CD4-positive, alpha-beta T cell (primary cell): ENCODE data around the gene GALNT7. TPM values are rescaled to one million over a fixed set of nuclear protein-coding genes. Genes with fewer than 3 reads are reported as not detected.

Source experiments
- ATAC-seq: fragments of 200-7000 bp; cut with Tn5 transposase; one replicate; pipeline ENCODE4 v1.10.0; 2022; ENCODE audit warnings: mild to moderate bottlenecking; ENCODE audit not compliant: poor library complexity
- CTCF ChIA-PET: fragments of 350-600 bp; sonication (Branson Sonifier 250); formaldehyde crosslinking; loops from one replicate; lab custom pipeline; 2021; ENCODE audit warnings: antibody characterized with exemption, inconsistent platforms; lab: Charles Lee
- POLR2A ChIA-PET: fragments of 350-600 bp; sonication (Branson Sonifier 250); formaldehyde crosslinking; loops from one replicate; lab custom pipeline; 2021; ENCODE audit warnings: antibody characterized with exemption, inconsistent platforms; lab: Charles Lee
- DNase-seq, 14 experiments: peaks; one replicate each; pipeline ENCODE4 v3.0.0-alpha.2; 2013 to 2020; ENCODE audit warnings: mixed read lengths in 2 of 14
- H3K27ac ChIP-seq, 2 donors: one replicate each; pipeline versions ENCODE4 v1.5.1 to v1.7.0; 2013; ENCODE audit warnings: low read length in 2 of 2, low read depth in 1 of 2, mild to moderate bottlenecking in 1 of 2
- H3K27me3 ChIP-seq, 2 experiments: 1 replicate in 1 of 2; 2 replicates in 1 of 2; pipeline versions ENCODE4 v1.6.1 to v1.7.0; 2013; ENCODE audit warnings: low read length in 2 of 2, control low read depth in 1 of 2, mild to moderate bottlenecking in 1 of 2, moderate library complexity in 1 of 2; ENCODE audit not compliant: insufficient read depth in 2 of 2, control insufficient read depth in 1 of 2
- H3K36me3 ChIP-seq: one replicate; pipeline ENCODE4 v1.6.1; 2013; ENCODE audit warnings: low read length, control low read depth; ENCODE audit not compliant: insufficient read depth
- H3K4me1 ChIP-seq: one replicate; pipeline ENCODE4 v1.6.1; 2013; ENCODE audit warnings: low read length, control low read depth; ENCODE audit not compliant: insufficient read depth
- H3K4me3 ChIP-seq: one replicate; pipeline ENCODE4 v1.5.1; 2013; ENCODE audit warnings: mild to moderate bottlenecking, low read length, moderate library complexity
- H3K9me3 ChIP-seq, 2 experiments: 1 replicate in 1 of 2; 2 replicates in 1 of 2; pipeline versions ENCODE4 v1.6.1 to v1.7.0; 2013; ENCODE audit warnings: low read length in 2 of 2, mild to moderate bottlenecking in 2 of 2, control low read depth in 1 of 2, moderate library complexity in 1 of 2; ENCODE audit not compliant: control insufficient read depth in 1 of 2, insufficient read depth in 1 of 2
- H3K27ac Mint-ChIP-seq: one replicate; pipeline ENCODE4 v1.8.0; 2020; ENCODE audit warnings: mixed read lengths
- H3K27me3 Mint-ChIP-seq: one replicate; pipeline ENCODE4 v1.8.0; 2021; ENCODE audit warnings: mixed read lengths
- H3K36me3 Mint-ChIP-seq: one replicate; pipeline ENCODE4 v1.8.0; 2021; ENCODE audit warnings: low read depth, mixed read lengths
- H3K4me1 Mint-ChIP-seq: one replicate; pipeline ENCODE4 v1.8.0; 2021; ENCODE audit warnings: low read depth, mixed read lengths
- H3K4me3 Mint-ChIP-seq: one replicate; pipeline ENCODE4 v1.8.0; 2020; ENCODE audit warnings: mild to moderate bottlenecking, mixed read lengths
- H3K9me3 Mint-ChIP-seq: one replicate; pipeline ENCODE4 v1.8.0; 2020; ENCODE audit warnings: mixed read lengths
- CTCF ChIP-seq: fragments of 200-600 bp; IDR thresholded peaks from one replicate; pipeline ENCODE4 v1.8.0; 2022; ENCODE audit warnings: antibody characterized with exemption, mild to moderate bottlenecking
- intact Hi-C, 2 experiments: fragments of 100-400 bp; cut with DNase I in 1 of 2; cut with micrococcal nuclease in 1 of 2; formaldehyde crosslinking; loops; one replicate each; pipeline versions ENCODE4 v1.15.1 to v1.9.0; 2023 to 2025; cut with DNase I, micrococcal nuclease
- total RNA-seq, 174 experiments: library from RNA in 2 of 174; stranded (reverse) in 2 of 174; gene quantifications; one replicate each; pipeline ENCODE4 v1.2.3 and lab custom pipeline; 2021 to 2026

Gene GALNT7
- total RNA-seq, 2 experiments from 2014 or later, result 4.6 to 4.8 TPM

- no peak overlapping the region for H3K27ac Mint-ChIP-seq
- ChIA-PET POLR2A (interaction anchor here (0.6 kb wide), 1 partner anchor 17 kb away, joined by 3 read pairs; no protein-coding TSS in a partner anchor), CTCF (interaction anchor here (0.8 to 1.1 kb wide), 2 partner anchors 11 to 14 kb away, joined by 3 read pairs; no protein-coding TSS in a partner anchor)
- H3K9me3 Mint-ChIP-seq, result no peaks in the 10 kb centered on the region
- TF ChIP-seq CTCF, result no peak
- ATAC-seq, result no peak
- no peak overlapping the region for H3K4me3 Mint-ChIP-seq
- H3K4me3 ChIP-seq, result no peak overlapping the region
- peaks cover 5% of the 10 kb centered on the region for H3K36me3 ChIP-seq
- intact Hi-C loops, result no loop called here
- H3K27me3 ChIP-seq, result no peaks in the 10 kb centered on the region
- peaks cover 10% of the 10 kb centered on the region for H3K36me3 Mint-ChIP-seq
- no peak for DNase-seq
- no peaks in the 10 kb centered on the region for H3K9me3 ChIP-seq
- no peaks in the 10 kb centered on the region for H3K4me1 ChIP-seq
- no peaks in the 10 kb centered on the region for H3K27me3 Mint-ChIP-seq
- peaks cover 15% of the 10 kb centered on the region for H3K4me1 Mint-ChIP-seq
- H3K27ac ChIP-seq, result no peak overlapping the region
Observed at GRCh38 chr4:173253561-173253960, 85.0 kb downstream of the GALNT7 start.

GRCh38 chr4:173254646-173255045 is 86.0 kb downstream of the GALNT7 start:
- no peak overlapping the region for H3K27ac ChIP-seq
- no peaks in the 10 kb centered on the region for H3K27me3 ChIP-seq
- CTCF ChIA-PET, result interaction anchor here (0.8 to 1.1 kb wide), 2 partner anchors 10 to 15 kb away, joined by 3 read pairs; no protein-coding TSS in a partner anchor
- peaks cover 5% of the 10 kb centered on the region for H3K36me3 ChIP-seq
- H3K4me1 ChIP-seq, result no peaks in the 10 kb centered on the region
- POLR2A ChIA-PET, result no interaction called here
- DNase-seq, result no peak
- Mint-ChIP-seq H3K9me3 (no peaks in the 10 kb centered on the region), H3K36me3 (peaks cover 5% of the 10 kb centered on the region), H3K4me3 (no peak overlapping the region), H3K27ac (no peak overlapping the region), H3K4me1 (peaks cover 15% of the 10 kb centered on the region), H3K27me3 (no peaks in the 10 kb centered on the region)
- ATAC-seq, result no peak
- H3K9me3 ChIP-seq, result no peaks in the 10 kb centered on the region
- intact Hi-C loops, result no loop called here
- no peak for TF ChIP-seq CTCF
- H3K4me3 ChIP-seq, result no peak overlapping the region

- no peaks in the 10 kb centered on the region for H3K27me3 ChIP-seq
- Mint-ChIP-seq H3K27me3 (no peaks in the 10 kb centered on the region), H3K4me1 (peaks cover 15% of the 10 kb centered on the region), H3K9me3 (no peaks in the 10 kb centered on the region), H3K36me3 (no peaks in the 10 kb centered on the region), H3K4me3 (no peak overlapping the region), H3K27ac (no peak overlapping the region)
- ATAC-seq (no peak), DNase-seq (no peak)
- ChIA-PET POLR2A (interaction anchor here (1.8 kb wide), 1 partner anchor 243 kb away, joined by 11 read pairs; no protein-coding TSS in a partner anchor), CTCF (interaction anchor here (1.4 to 2.2 kb wide), 4 partner anchors 45 to 244 kb away, joined by 3 to 31 read pairs (median 4); no protein-coding TSS in a partner anchor)
- intact Hi-C loops, result loop anchor here (1.0 kb wide), 2 partner anchors 232 to 244 kb away; no protein-coding TSS in a partner anchor
- H3K4me1 ChIP-seq, result no peaks in the 10 kb centered on the region
- no peak for TF ChIP-seq CTCF
- no peak overlapping the region for H3K4me3 ChIP-seq
- H3K36me3 ChIP-seq, result peaks cover 5% of the 10 kb centered on the region
- H3K27ac ChIP-seq, result no peak overlapping the region
- H3K9me3 ChIP-seq, result no peaks in the 10 kb centered on the region
Observed at GRCh38 chr4:173256825-173257224, 88.2 kb downstream of the GALNT7 start.
